ENCODE data around the gene LYRM4.

GRCh38 chr6:5305968-5306626, 45.3 kb upstream of the LYRM4 start:
- TF ChIP-seq CTCF (IDR thresholded peaks at IDR 0.05) (no peak), HOXA7 (CRISPR knock-in tag; IDR thresholded peaks at IDR 0.05) (no peak), BHLHE40 (IDR thresholded peaks at IDR 0.05; ENCODE audit: low read depth, low read length) (no peak), POLR2A (IDR thresholded peaks at IDR 0.05; ENCODE audit: low read length) (no peak), JUNB (IDR thresholded peaks at IDR 0.05) (no peak), CHD2 (IDR thresholded peaks at IDR 0.05; ENCODE audit: low read length, partially characterized antibody) (no peak), CEBPB (IDR thresholded peaks at IDR 0.05) (no peak), KDM5A (IDR thresholded peaks at IDR 0.05) (no peak), MAX (IDR thresholded peaks at IDR 0.05) (no peak), KDM1A (IDR thresholded peaks at IDR 0.05; ENCODE audit: low read depth) (no peak)

Measured in A549 (cell line).